Neural progenitor cell (in vitro differentiated cells): ENCODE data around the gene MFN1.

Experiments used
- CTCF ChIP-seq: fragments of 200-600 bp; sonication (generic); IDR thresholded peaks from 2 replicates; pipeline ENCODE4 v1.5.1; 2017; ENCODE audit warnings: antibody characterized with exemption, mild to moderate bottlenecking
- EZH2phosphoT487 ChIP-seq: fragments of 200-600 bp; sonication (generic); IDR thresholded peaks from 2 replicates; pipeline ENCODE4 v1.6.1; 2017; ENCODE audit warnings: antibody characterized with exemption

- TF ChIP-seq CTCF (no peak), EZH2phosphoT487 (no peak)
Measured at GRCh38 chr3:179376474-179376873, 29.0 kb downstream of the MFN1 start.
